ENCODE measurements around the gene AP3S2. TPM values are rescaled to one million over a fixed set of nuclear protein-coding genes. Genes with fewer than 3 reads are reported as not detected.

AP3S2 gene
- total RNA-seq, 4 donors from 2014 or later = 17.4 to 70.6 (median 35.9) TPM

DNA sequence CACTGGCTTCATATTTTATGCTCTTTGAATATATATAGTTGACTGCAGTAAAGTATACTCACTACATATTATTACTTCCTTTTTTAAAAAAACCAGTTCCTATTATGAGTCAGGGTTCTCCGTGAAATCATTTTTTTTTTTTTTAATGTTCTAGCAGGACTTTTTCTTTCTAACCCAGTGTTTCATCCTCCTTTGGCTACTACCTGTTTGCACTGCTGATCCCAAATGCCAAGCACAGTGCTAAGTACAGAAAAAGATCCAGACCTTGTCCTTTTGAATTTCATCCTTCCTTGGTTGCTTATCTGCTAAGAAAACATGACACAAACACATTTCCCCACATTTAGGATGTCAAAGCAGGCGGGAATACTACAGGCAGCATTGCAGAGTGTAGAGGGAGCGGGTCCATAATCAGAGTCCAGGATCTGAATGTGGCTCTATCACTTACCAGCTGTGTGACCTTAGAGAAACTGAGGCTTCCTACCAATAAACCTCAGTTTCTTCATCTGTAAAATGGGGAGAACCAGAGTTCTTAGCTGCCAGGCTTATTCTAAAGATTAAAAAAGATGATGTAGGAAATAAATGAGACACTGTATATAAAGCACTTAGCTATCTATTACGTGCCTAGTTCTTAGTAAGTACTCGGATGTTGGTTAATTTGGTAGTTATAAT, 42.0 kb downstream of the AP3S2 start:
- no peak for TF ChIP-seq POLR2A (IDR thresholded peaks at IDR 0.05)
- TF ChIP-seq, protein P1, sequence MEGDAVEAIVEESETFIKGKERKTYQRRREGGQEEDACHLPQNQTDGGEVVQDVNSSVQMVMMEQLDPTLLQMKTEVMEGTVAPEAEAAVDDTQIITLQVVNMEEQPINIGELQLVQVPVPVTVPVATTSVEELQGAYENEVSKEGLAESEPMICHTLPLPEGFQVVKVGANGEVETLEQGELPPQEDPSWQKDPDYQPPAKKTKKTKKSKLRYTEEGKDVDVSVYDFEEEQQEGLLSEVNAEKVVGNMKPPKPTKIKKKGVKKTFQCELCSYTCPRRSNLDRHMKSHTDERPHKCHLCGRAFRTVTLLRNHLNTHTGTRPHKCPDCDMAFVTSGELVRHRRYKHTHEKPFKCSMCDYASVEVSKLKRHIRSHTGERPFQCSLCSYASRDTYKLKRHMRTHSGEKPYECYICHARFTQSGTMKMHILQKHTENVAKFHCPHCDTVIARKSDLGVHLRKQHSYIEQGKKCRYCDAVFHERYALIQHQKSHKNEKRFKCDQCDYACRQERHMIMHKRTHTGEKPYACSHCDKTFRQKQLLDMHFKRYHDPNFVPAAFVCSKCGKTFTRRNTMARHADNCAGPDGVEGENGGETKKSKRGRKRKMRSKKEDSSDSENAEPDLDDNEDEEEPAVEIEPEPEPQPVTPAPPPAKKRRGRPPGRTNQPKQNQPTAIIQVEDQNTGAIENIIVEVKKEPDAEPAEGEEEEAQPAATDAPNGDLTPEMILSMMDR (IDR thresholded peaks at IDR 0.05) = no peak
- Histone ChIP-seq H3K27me3 (no peaks in the 10 kb centered on the region), H3K4me1 (no peaks in the 10 kb centered on the region), H3K27ac (no peak overlapping the region), H3K4me3 (no peak overlapping the region), H3K36me3 (no peaks in the 10 kb centered on the region), H3K9me3 (no peaks in the 10 kb centered on the region)
- intact Hi-C loops (cut with DNase I; ENCODE audit: low total_unique reads) = no loop called here
- no peak for DNase-seq

DNA sequence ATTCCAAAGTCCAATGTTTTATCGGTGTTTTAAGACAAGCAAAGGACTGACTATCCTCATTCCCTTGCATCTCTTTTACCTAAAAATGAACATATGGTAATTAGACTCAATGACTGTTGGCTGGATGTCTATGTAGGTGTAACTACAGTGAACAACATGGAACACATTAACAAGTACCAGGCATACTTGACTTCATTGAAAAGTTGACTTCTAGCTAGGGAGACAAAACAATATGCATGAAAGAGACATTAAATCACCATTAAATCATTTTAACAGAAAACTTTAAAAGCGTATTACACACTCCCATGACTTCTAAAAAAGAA, 44.9 kb downstream of the AP3S2 start:
- intact Hi-C loops (cut with DNase I; ENCODE audit: low total_unique reads) = no loop called here
- Histone ChIP-seq H3K27me3 (no peaks in the 10 kb centered on the region), H3K36me3 (no peaks in the 10 kb centered on the region), H3K27ac (no peak overlapping the region), H3K4me3 (no peak overlapping the region), H3K9me3 (no peaks in the 10 kb centered on the region), H3K4me1 (no peaks in the 10 kb centered on the region)
- no peak for DNase-seq
- TF ChIP-seq POLR2A (IDR thresholded peaks at IDR 0.05) = no peak
- TF ChIP-seq, protein P1 (IDR thresholded peaks at IDR 0.05) = no peak

DNA sequence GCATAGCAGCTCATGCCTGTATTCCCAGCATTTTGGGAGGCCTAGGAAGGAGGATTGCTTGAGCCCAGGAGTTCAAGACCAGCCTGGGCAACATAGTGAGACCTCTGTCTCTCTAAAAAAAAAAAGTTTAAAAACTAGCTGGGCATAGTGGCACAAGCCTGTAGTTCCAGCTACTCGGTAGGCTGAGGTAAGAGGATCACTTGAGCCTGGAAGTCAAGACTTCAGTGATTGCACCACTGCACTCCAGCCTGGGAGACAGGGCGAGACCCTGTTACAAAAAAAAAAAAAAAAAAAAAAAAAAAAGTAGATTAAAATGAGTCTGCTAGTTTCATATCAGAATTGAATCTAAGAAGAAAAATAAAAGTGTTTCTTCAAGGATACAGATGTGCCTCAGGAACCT, 46.7 kb downstream of the AP3S2 start:
- Histone ChIP-seq H3K9me3 (no peaks in the 10 kb centered on the region), H3K4me3 (no peak overlapping the region), H3K27me3 (no peaks in the 10 kb centered on the region), H3K27ac (no peak overlapping the region), H3K4me1 (no peaks in the 10 kb centered on the region), H3K36me3 (no peaks in the 10 kb centered on the region)
- intact Hi-C loops (cut with DNase I; ENCODE audit: low total_unique reads) = no loop called here
- TF ChIP-seq POLR2A (IDR thresholded peaks at IDR 0.05) = no peak
- TF ChIP-seq, protein P1 (IDR thresholded peaks at IDR 0.05) = no peak
- no peak for DNase-seq

DNA sequence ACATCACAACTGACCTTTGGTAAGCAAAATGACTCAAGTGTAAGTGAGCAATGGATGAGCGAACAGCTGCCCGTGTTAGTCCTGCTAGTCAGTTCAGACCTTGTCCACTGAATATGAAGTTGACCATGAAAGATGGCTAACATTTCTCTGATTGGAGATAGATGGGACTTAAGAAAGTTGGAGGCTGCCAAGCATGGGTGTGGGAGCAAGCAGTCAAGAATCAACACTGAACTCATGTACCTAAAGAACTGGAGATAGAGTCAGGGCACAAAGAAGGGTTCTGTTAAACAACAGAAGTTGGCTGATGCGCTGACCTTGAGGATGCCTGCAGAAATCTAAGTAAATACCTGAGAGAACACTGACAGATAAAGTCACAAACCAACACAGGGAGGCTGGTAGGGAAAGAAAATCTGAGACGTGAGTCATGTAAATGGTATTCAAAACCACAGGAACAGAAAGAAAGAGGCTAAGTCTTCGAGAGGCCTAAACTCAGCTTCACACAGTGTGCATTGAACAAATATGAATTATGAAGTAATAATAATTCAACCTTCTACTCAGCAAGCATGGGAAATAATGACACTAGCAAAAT, 48.4 kb downstream of the AP3S2 start:
- Histone ChIP-seq H3K27ac (no peak overlapping the region), H3K27me3 (no peaks in the 10 kb centered on the region), H3K4me1 (no peaks in the 10 kb centered on the region), H3K36me3 (no peaks in the 10 kb centered on the region), H3K9me3 (no peaks in the 10 kb centered on the region), H3K4me3 (no peak overlapping the region)
- TF ChIP-seq POLR2A (IDR thresholded peaks at IDR 0.05) = no peak
- TF ChIP-seq, protein P1 (IDR thresholded peaks at IDR 0.05) = no peak
- intact Hi-C loops (cut with DNase I; ENCODE audit: low total_unique reads) = no loop called here
- no peak for DNase-seq

DNA sequence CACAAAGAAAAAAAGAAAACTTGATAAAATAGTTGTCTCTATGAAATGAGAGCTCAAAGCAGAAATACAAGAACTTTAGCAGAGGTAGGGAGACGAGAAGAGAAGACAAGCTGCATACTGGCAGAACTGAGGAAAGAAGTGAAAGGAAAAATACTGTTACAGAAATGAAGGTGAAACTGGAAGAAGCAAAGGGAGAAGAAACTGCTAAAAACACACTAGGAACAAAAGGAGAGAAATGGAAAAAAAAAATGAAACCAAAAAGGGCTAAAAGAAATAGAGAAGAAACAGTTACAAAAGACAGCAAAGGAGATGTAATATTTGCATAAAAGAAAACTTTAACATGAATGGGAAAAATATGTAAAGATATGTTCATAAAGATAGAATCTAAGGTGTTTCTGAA, 51.8 kb downstream of the AP3S2 start:
- Histone ChIP-seq H3K36me3 (no peaks in the 10 kb centered on the region), H3K4me1 (no peaks in the 10 kb centered on the region), H3K27me3 (no peaks in the 10 kb centered on the region), H3K9me3 (no peaks in the 10 kb centered on the region), H3K27ac (no peak overlapping the region), H3K4me3 (no peak overlapping the region)
- no peak for DNase-seq
- TF ChIP-seq, protein P1 (IDR thresholded peaks at IDR 0.05) = no peak
- no peak for TF ChIP-seq POLR2A (IDR thresholded peaks at IDR 0.05)
- intact Hi-C loops (cut with DNase I; ENCODE audit: low total_unique reads) = no loop called here
